Measurements from ENCODE around the gene EPHB1.

DNA sequence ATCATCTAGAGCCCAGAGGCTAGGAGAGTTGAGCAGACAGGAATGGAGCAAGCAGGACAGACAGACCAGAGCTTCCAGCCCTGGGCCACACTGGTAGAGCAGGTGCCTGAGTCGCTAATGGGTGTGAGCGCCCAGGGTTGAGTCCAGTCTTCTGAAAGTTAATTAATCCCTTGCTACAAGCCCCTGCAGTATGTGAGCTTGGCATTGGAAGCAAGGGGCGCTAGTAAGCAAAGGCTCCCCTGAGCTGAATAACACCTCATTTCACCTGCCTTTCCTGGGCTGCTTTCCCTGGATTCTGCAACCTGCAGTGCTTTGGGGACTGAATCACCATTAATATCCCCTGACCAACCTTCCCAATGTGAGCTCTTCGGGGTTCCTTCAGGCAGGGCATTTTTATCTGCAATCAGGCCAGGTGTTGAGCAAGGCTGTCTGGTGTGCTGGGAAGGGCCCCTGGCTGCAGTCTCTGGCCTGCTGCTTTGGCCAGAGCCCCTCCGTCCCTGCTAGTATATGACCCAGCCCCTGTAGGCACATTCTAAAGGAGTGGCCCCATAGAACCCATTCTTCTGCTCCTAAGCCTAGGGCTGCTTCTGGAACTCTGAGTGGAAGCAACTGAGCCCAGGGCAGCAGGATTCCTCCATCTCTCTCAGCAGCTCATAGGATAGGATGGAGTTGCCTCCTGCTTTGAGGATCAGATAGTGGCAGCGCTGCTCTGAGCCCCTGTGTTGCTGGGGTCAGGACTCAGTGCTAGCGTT is 45.1 kb upstream of the EPHB1 start:
- TF ChIP-seq, protein P1, sequence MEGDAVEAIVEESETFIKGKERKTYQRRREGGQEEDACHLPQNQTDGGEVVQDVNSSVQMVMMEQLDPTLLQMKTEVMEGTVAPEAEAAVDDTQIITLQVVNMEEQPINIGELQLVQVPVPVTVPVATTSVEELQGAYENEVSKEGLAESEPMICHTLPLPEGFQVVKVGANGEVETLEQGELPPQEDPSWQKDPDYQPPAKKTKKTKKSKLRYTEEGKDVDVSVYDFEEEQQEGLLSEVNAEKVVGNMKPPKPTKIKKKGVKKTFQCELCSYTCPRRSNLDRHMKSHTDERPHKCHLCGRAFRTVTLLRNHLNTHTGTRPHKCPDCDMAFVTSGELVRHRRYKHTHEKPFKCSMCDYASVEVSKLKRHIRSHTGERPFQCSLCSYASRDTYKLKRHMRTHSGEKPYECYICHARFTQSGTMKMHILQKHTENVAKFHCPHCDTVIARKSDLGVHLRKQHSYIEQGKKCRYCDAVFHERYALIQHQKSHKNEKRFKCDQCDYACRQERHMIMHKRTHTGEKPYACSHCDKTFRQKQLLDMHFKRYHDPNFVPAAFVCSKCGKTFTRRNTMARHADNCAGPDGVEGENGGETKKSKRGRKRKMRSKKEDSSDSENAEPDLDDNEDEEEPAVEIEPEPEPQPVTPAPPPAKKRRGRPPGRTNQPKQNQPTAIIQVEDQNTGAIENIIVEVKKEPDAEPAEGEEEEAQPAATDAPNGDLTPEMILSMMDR (IDR thresholded peaks at IDR 0.05), result no peak
- no peak for TF ChIP-seq POLR2AphosphoS5 (IDR thresholded peaks at IDR 0.05)
